ENCODE measurements around the gene GOSR1. TPM values are rescaled to one million over a fixed set of nuclear protein-coding genes. Genes with fewer than 3 reads are reported as not detected.
A peak's percentile ranks its signal among the peaks of the same experiment; 100 is the strongest.
"Not testable (repeated sequence)": the region's sequence is repeated elsewhere in the genome, so short reads cannot be mapped to it uniquely, and the experiment has no call there.

The GOSR1 gene
- 56.3 TPM for total RNA-seq

GRCh38 chr17:30477083-30477773 lies at the start of gene GOSR1:
Gene GOSR1, plus strand, starts transcription at chr17:30477408. Its CDS starts 26 bp downstream, at chr17:30477434.
- H3K27me3 ChIP-seq (ENCODE audit: insufficient read depth, low read length): peaks cover 3% of the 10 kb centered on the region
- peak within 1 kb of the TSS; percentile 99 for H3K4me3 ChIP-seq (ENCODE audit: low read length)
- peaks cover 19% of the 10 kb centered on the region for H3K4me1 ChIP-seq (ENCODE audit: insufficient read depth, low read length)
- H3K9me3 ChIP-seq (ENCODE audit: low read depth, low read length): no peaks in the 10 kb centered on the region

DNA sequence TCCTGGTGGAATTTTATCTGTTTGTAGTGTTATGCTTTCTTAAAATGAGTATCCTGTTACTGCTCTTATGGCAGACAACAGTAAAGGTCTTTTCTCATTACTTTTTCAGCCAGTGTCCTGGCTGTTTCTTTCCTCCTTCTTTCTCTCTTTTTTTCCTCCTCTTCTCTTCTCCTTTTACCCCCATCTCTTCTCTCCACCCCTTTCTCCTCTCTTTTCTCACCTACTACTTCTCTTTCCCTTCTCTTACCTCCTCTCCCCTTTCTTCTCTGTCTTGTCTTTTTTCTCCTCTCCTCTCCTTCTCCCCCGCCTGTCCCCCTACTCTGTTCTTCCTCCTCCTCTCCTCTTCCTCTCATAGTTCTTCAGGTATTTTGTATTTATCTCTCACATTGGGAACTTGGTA lies 49.6 kb upstream of the GOSR1 start:
- Histone ChIP-seq H3K4me3 (ENCODE audit: low read length) (no peak overlapping the region), H3K4me1 (ENCODE audit: insufficient read depth, low read length) (no peaks in the 10 kb centered on the region), H3K27me3 (ENCODE audit: insufficient read depth, low read length) (no peaks in the 10 kb centered on the region), H3K9me3 (ENCODE audit: low read depth, low read length) (no peaks in the 10 kb centered on the region)

- peaks cover 6% of the 10 kb centered on the region for H3K4me1 ChIP-seq (ENCODE audit: insufficient read depth, low read length)
- H3K9me3 ChIP-seq (ENCODE audit: low read depth, low read length): no peaks in the 10 kb centered on the region
- no peak overlapping the region for H3K4me3 ChIP-seq (ENCODE audit: low read length)
- no peaks in the 10 kb centered on the region for H3K27me3 ChIP-seq (ENCODE audit: insufficient read depth, low read length)
Measured at GRCh38 chr17:30429155-30429554, 48.1 kb upstream of the GOSR1 start.

- Histone ChIP-seq H3K27me3 (ENCODE audit: insufficient read depth, low read length) (no peaks in the 10 kb centered on the region), H3K9me3 (ENCODE audit: low read depth, low read length) (no peaks in the 10 kb centered on the region), H3K4me3 (ENCODE audit: low read length) (no peak overlapping the region), H3K4me1 (ENCODE audit: insufficient read depth, low read length) (peaks cover 6% of the 10 kb centered on the region)
Measured at GRCh38 chr17:30433514-30433913, 43.7 kb upstream of the GOSR1 start.

- Histone ChIP-seq H3K9me3 (ENCODE audit: low read depth, low read length) (no peaks in the 10 kb centered on the region), H3K27me3 (ENCODE audit: insufficient read depth, low read length) (no peaks in the 10 kb centered on the region), H3K4me3 (ENCODE audit: low read length) (no peak overlapping the region), H3K4me1 (ENCODE audit: insufficient read depth, low read length) (peaks cover 6% of the 10 kb centered on the region)
Measured at GRCh38 chr17:30436729-30437128, 40.5 kb upstream of the GOSR1 start.

DNA sequence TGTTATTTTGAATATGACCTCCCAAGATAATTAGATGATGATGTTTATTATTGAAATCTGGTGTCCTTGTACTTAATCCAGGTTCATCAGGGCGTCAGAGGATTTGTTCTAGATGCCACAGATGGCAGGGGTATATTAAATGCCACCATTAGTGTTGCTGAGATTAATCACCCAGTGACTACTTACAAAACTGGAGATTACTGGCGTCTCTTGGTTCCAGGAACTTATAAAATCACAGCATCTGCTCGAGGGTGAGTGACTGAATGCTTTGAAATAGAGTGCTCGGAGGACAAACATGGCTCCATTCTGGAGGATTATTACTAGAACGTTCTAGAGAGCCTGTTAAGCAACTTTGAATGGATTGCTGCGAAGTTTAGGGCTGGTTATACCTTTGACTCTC lies 33.5 kb upstream of the GOSR1 start:
- Histone ChIP-seq H3K4me1 (ENCODE audit: insufficient read depth, low read length) (no peaks in the 10 kb centered on the region), H3K9me3 (ENCODE audit: low read depth, low read length) (no peaks in the 10 kb centered on the region), H3K27me3 (ENCODE audit: insufficient read depth, low read length) (no peaks in the 10 kb centered on the region), H3K4me3 (ENCODE audit: low read length) (no peak overlapping the region)

DNA sequence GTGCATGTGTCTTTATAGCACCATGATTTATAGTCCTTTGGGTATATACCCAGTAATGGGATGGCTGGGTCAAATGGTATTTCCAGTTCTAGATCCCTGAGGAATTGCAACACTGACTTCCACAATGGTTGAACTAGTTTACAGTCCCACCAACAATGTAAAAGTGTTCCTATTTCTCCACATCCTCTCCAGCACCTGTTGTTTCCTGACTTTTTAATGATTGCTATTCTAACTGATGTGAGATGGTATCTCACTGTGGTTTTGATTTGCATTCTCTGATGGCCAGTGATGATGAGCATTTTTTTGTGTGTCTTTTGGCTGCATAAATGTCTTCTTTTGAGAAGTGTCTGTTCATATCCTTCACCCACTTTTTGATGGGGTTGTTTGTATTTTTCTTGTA lies 30.6 kb upstream of the GOSR1 start:
- not testable (repeated sequence) for H3K4me3 ChIP-seq (ENCODE audit: low read length); H3K27me3 ChIP-seq (ENCODE audit: insufficient read depth, low read length); H3K9me3 ChIP-seq (ENCODE audit: low read depth, low read length); H3K4me1 ChIP-seq (ENCODE audit: insufficient read depth, low read length)

- H3K4me3 ChIP-seq (ENCODE audit: low read length): no peak overlapping the region
- H3K4me1 ChIP-seq (ENCODE audit: insufficient read depth, low read length): no peaks in the 10 kb centered on the region
- no peaks in the 10 kb centered on the region for H3K9me3 ChIP-seq (ENCODE audit: low read depth, low read length)
- H3K27me3 ChIP-seq (ENCODE audit: insufficient read depth, low read length): no peaks in the 10 kb centered on the region
Measured at GRCh38 chr17:30449480-30449879, 27.7 kb upstream of the GOSR1 start.

- Histone ChIP-seq H3K4me1 (ENCODE audit: insufficient read depth, low read length) (no peaks in the 10 kb centered on the region), H3K9me3 (ENCODE audit: low read depth, low read length) (no peaks in the 10 kb centered on the region), H3K27me3 (ENCODE audit: insufficient read depth, low read length) (no peaks in the 10 kb centered on the region), H3K4me3 (ENCODE audit: low read length) (no peak overlapping the region)
Measured at GRCh38 chr17:30450125-30451027, 26.8 kb upstream of the GOSR1 start.

DNA sequence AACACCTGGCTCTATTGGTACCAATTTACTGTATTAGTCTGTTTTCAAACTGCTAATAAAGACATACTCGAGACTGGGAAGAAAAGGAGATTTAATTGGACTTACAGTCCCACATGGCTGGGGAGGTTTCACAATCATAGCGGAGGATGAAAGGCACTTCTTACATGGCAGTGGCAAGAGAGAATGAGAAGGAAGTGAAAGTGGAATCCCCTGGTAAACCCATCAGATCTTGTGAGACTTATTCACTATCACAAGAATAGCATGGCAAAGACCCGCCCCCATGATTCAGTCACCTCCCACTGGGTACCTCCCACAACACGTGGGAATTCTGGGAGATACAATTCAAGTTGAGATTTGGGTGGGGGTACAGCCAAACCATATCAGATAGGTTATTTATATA lies 22.6 kb upstream of the GOSR1 start:
- H3K9me3 ChIP-seq (ENCODE audit: low read depth, low read length): no peaks in the 10 kb centered on the region
- no peak overlapping the region for H3K4me3 ChIP-seq (ENCODE audit: low read length)
- no peaks in the 10 kb centered on the region for H3K4me1 ChIP-seq (ENCODE audit: insufficient read depth, low read length)
- no peaks in the 10 kb centered on the region for H3K27me3 ChIP-seq (ENCODE audit: insufficient read depth, low read length)

DNA sequence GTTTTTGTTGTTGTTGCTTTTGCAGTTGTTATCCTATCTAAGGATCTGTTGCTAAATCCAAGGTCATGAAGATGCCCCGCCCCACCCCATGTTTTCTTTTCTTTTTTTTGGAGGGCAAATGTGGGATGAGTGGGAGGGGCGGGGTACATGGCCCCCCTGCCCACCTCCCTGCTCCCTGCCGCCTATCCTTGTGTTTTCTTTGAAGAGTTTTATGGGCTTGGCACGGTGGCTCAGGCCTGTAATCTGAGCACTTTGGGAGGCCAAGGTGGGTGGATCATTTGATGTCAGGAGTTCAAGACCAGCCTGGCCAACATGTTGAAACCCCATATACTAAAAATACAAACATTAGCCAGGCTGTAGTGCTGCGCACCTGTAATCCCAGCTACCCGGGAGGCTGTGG lies 18.8 kb upstream of the GOSR1 start:
- no peaks in the 10 kb centered on the region for H3K4me1 ChIP-seq (ENCODE audit: insufficient read depth, low read length)
- H3K4me3 ChIP-seq (ENCODE audit: low read length): no peak overlapping the region
- H3K9me3 ChIP-seq (ENCODE audit: low read depth, low read length): no peaks in the 10 kb centered on the region
- no peaks in the 10 kb centered on the region for H3K27me3 ChIP-seq (ENCODE audit: insufficient read depth, low read length)

- not testable (repeated sequence) for H3K4me1 ChIP-seq (ENCODE audit: insufficient read depth, low read length); H3K9me3 ChIP-seq (ENCODE audit: low read depth, low read length); H3K27me3 ChIP-seq (ENCODE audit: insufficient read depth, low read length); H3K4me3 ChIP-seq (ENCODE audit: low read length)
Measured at GRCh38 chr17:30458797-30459413, 18.3 kb upstream of the GOSR1 start.

- no peaks in the 10 kb centered on the region for H3K9me3 ChIP-seq (ENCODE audit: low read depth, low read length)
- no peak overlapping the region for H3K4me3 ChIP-seq (ENCODE audit: low read length)
- peaks cover 3% of the 10 kb centered on the region for H3K27me3 ChIP-seq (ENCODE audit: insufficient read depth, low read length)
- H3K4me1 ChIP-seq (ENCODE audit: insufficient read depth, low read length): no peaks in the 10 kb centered on the region
Measured at GRCh38 chr17:30468465-30468864, 8.7 kb upstream of the GOSR1 start.

DNA sequence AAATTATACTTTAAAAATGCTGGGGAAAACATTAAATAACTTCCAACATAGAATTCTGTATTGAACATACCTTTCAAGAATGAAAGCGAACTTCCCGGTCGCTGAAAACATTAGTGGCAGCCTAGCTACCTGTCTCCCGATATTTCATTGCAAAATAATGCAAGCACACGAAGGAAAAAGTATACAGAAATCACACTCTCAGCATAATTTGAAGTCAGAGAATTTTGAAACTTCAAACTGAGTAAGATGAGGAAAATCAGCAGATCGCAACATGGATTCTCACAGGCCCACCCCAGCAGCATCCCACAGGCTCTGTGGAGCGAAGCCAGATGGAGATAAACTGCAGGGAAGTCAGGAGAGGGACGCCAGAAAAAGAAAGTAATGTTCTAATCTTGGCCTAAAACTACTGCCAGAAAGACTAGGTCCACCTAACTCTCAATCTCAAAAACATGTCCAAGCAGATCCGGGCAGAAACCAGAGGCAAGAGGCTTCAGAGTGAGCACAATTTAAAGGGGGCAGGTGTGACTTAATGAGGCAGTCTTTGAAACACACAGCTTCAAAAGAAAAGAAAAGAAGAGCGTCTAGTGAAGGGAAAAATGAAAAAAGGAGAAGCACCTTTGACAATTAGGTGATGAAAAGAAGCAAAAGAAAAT lies 4.8 kb upstream of the GOSR1 start:
- Histone ChIP-seq H3K4me1 (ENCODE audit: insufficient read depth, low read length) (peaks cover 6% of the 10 kb centered on the region), H3K9me3 (ENCODE audit: low read depth, low read length) (no peaks in the 10 kb centered on the region), H3K27me3 (ENCODE audit: insufficient read depth, low read length) (peaks cover 3% of the 10 kb centered on the region), H3K4me3 (ENCODE audit: low read length) (no peak overlapping the region)

- Histone ChIP-seq H3K9me3 (ENCODE audit: low read depth, low read length) (no peaks in the 10 kb centered on the region), H3K27me3 (ENCODE audit: insufficient read depth, low read length) (peaks cover 3% of the 10 kb centered on the region), H3K4me3 (ENCODE audit: low read length) (no peak overlapping the region), H3K4me1 (ENCODE audit: insufficient read depth, low read length) (peaks cover 19% of the 10 kb centered on the region)
Measured at GRCh38 chr17:30475206-30475605, 2.0 kb upstream of the GOSR1 start.
